Tracheal epithelial cell (primary cell): ENCODE data around the gene ZNF569. TPM values are rescaled to one million over a fixed set of nuclear protein-coding genes. Genes with fewer than 3 reads are reported as not detected.

Experiments
- total RNA-seq: library from RNA; depleted of rRNA; stranded (reverse); fragments of >200 nt; gene quantifications from 2 replicates; pipeline ENCODE4 v1.2.1, GENCODE V29; 2014

The ZNF569 gene
- 1.4 and 2.8 TPM in 2 replicates for total RNA-seq

GRCh38 chr19:37466798-37467607 is at the start of gene ZNF569:
Gene ZNF569, minus strand, starts transcription at chr19:37467444. Its CDS starts 22,523 bp downstream, at chr19:37444921.

GRCh38 chr19:37506387-37507166 is 39.3 kb upstream of the ZNF569 start, which contains the start of gene ZNF793:
Gene ZNF793, plus strand, starts transcription at chr19:37506939. Its CDS starts 16,501 bp downstream, at chr19:37523440.

GRCh38 chr19:37468961-37469777 is 1.9 kb upstream of the ZNF569 start, which contains the start of gene ZNF570:
Gene ZNF570, plus strand, starts transcription at chr19:37469356. Its CDS starts 999 bp downstream, at chr19:37470355.

GRCh38 chr19:37370880-37371661 is 96.2 kb downstream of the ZNF569 start, which contains the start of gene ZNF527:
Gene ZNF527, plus strand, starts transcription at chr19:37371099. Its CDS starts 3,100 bp downstream, at chr19:37374199.

Other genes with a start within 250 kb of the ZNF569 start
- 4.8 and 5.5 TPM in 2 replicates for gene ZNF383, start 249.2 kb downstream of the ZNF569 start, total RNA-seq
- 2.3 and 2.4 TPM in 2 replicates for gene ZNF527, start 96.3 kb downstream of the ZNF569 start, total RNA-seq
- 2.9 and 3.8 TPM in 2 replicates for gene ZNF570, start 1.9 kb upstream of the ZNF569 start, total RNA-seq
- gene ZNF793, start 39.5 kb upstream of the ZNF569 start, total RNA-seq: 1.2 and 3.4 TPM in 2 replicates
- 3.6 and 4.9 TPM in 2 replicates for gene ZNF571, start 127.3 kb upstream of the ZNF569 start, total RNA-seq
- gene ZNF540, start 127.4 kb upstream of the ZNF569 start, total RNA-seq: 0.48 TPM in 1 of 2 replicates, not detected in the other
- gene ZFP30, start 188.0 kb upstream of the ZNF569 start, total RNA-seq: 13.7 and 17.5 TPM in 2 replicates